ENCODE results near the gene OPN3.
A peak's percentile ranks its signal among the peaks of the same experiment; 100 is the strongest.

Gene OPN3

DNA sequence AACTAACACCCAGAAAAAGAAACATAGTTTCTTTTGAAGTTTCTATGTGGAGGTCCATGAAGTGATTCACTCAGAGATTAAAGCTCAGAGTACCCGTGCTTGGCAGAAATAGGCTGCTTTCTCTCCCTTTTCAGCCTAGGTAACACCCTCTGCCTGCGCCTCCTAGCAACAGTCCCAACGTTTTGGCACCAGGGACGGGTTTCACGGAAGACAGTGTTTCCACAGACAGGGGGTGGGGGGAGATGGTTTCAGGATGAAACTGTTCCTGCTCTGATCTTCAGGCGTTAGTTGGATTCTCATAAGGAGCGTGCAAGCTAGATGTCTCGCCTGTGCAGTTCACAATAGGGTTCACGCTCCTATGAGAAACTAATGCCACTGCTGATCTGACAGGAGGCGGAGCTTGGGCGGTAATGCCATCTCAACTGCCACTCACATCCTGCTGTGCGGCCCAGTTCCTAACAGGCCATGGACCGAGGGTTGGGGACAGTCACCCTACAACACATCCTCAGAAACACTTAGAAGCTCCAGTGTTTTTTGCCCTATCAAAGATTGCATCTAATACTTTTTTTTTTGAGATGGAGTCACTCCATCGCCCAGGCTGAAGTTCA is 53.2 kb downstream of the OPN3 start:
- DNase-seq: no peak

DNA sequence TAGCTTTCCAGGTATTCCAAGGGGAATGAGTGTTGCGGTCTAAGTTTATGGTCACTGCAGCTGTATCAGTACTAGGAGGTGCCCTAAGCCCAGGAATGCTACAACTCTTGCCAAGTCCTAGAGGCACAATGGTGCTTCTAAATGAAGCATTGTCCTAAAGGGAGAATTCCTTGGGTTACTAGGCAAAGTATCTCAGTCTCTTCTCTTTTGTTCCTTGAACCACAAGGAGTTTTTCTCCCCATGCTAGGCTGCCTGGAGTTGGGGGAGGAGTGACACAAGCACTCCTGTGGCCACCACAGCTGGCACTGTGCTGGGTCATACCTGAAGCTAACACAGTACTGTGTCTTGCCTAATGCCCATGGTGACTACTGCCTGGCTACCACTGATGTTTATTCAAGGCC is 57.2 kb downstream of the OPN3 start:
- no peak for DNase-seq

DNA sequence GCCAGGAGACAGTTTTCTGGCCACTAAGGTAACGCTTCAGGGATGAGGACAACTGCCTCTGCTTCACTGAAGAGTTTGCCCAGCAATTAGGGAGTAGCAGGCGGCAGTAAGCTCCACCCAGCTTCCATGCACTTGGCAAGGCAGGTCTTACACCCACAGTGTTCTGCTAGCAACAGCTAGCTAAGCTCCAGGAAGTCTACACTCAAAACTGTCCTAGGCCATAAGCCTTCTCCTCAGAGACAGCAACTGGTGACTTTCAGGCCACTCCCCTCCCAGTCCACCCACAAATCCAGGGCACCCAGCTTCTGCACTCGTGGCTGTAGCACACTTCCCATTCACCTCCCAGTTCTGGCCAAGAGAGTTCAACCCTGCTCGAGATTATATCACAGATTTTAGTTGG is 60.7 kb downstream of the OPN3 start:
- DNase-seq: no peak

DNA sequence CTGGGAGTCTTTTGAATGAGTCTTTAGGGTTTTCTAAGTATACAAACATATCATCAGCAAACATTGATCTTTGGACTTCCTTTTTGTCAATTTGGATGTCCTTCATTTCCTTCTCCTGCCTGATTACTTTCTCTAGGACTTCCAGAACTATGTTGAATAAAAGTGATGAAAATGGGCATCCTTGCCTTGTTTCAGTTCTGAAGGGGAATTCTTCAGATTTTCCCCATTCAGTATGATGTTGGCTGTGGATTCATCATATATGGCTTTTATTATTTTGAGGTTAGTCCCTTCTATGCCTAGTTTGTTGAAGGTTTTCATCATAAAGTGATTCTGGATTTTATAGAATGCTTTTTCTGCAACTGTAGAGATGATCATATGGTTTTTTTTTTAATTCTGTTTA is 66.0 kb downstream of the OPN3 start:
- no peak for DNase-seq

DNA sequence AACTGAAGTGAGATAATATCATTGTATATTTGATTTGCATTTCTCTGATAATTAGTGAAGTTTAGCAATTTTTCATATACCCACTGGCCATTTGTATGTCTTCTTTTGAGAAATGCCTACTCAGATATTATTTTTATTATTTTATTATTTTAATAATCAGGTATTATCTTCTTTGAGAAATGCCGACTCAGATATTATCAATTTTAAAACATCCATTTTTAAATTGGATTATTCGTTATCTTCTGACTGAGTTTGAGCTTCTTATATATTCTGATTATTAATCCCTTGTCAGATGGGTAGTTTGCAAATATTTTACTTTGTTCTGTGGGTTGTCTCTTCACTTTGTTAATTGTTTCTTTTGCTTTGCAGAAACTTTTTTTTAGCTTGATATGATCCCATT is 70.3 kb downstream of the OPN3 start:
- no peak for DNase-seq

DNA sequence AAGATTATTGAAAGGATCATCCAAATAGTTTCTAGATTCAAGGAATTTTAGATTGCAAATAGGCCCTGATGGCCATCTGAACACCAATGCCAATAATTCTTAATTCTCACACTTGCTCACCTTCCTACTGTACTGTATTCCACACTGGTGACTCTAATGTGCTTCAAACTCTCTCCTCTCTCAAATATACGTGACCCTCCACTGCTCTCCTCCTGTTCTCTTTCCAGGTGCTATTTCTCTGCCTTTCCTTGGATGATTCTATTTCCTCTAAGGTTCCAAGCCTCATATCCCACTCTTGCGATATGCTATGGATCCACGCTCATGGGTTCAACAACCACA is 79.4 kb downstream of the OPN3 start:
- DNase-seq: no peak

DNA sequence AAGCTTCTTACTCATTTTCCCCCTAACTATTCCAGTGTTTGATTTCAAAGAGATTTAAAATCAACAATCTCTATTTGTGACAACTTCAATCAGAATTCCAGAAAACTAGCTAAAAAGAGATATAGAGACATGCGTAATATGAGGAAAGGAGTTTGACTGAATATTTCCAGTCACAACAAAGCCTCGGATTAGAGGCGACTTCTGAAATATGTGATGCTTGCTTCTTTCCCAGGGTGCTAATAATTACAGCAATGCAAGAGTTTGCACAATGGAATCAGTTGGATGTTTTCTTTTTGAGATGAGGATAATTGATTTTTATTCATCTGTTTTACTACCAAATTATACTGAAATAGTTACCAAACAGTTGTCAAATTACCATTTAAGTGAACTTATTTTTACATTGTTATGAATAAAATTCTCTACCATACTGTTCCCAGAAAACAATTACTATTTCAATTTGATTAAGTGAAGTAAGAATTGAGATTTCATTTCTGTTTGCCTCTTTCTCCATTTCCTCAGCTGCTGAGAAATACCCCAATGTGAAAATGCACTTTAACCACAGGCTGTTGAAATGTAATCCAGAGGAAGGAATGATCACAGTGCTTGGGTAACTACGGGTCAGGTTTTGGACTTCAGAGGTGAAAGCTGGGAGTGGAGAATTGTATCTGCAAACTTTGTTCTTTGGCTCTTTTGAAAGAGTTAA is 79.9 kb downstream of the OPN3 start:
- DNase-seq: no peak

DNA sequence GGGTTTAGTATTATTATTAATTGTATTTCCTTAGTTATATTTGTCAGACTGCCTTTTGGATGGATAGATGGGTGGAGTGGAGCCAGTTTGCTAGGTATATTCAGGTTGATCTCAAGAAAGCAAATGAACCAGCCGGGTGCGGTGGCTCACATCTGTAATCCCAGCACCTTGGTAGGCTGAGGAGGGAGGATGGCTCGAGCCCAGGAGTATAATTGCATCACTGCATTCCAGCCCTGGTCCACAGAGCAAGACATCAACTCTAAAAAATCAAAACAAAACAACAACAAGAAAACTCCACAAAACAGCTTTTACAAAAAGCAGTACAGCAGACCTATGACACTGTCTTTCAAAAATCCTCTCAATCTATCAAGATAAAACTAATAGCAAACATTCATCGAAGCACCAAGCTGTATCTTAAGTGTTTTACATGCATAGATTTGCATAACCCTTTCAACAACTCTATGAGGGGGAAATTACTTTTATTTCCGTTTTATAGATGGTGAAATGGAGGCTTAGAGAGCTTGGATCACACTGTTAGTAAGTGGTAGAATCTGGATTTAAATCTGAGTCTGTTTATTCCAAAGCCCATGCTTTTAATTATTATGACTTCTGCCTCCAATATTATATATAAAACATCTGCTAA is 82.5 kb downstream of the OPN3 start:
- DNase-seq: no peak

DNA sequence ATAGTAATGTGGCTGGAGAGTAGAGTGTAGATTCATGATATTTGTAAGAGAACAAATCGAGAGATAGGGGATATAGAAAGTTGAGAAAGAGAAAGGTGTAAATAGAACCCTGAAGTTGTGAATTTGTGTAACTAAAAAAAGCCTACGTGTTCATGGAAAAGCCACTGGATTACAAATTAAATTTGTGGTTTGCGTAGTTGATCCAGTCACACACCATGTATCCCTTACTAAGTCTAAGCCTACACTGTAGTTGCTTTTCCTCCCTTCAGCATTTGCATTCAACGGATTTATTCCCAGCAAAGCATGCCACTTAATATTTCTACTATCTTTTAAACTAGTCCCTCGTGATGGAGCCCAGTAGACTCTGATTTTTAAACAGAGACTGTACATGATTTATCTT is 83.1 kb downstream of the OPN3 start:
- DNase-seq: no peak

DNA sequence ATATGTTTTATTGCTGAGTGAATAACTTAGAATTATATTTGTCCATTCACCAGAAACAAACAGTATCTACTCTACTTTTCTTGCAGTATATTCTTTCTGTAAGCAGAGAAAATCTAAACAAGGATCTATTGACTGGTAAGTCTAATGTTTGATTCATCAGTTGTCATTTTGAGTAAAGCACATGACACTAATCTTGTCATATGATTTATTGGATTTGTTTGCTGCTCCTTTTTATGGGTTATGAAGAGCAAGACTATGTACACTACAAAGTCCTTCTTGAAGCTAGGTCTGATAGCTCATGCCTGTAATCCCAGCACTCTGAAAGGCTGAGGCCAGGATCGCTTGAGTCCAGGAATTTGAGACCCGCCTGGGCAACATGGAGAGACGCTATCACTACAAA is 84.6 kb downstream of the OPN3 start:
- no peak for DNase-seq

DNA sequence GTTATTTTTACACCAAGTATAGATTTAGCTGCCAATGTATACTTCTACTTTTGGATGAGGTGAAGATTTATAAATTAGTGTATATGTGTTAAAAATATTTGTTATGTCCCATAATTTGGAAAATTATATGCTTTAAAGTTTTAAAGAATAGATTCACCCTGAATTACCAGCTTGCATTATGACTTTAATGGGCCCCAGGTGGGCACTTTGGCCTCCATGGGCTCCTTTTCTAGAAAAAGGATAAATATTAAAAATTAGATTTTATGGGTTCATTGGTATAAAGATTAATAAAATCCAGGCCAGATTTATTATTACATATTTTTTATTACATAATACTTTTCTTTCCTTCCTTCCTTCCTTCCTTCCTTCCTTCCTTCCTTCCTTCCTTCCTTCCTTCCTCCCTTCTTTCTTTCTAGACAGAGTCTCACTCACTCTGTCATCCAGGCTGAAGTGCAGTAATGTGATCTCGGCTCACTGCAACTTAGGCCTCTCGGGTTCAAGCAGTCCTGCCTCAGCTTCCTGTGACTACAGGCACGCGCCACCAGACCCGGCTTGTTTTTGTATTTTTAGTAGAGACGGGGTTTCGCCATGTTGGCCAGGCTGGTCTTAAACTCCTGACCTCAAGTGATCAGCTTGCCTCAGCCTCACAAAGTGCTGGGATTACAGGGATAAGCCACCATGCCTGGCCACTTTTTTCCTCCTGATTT is 86.1 kb downstream of the OPN3 start:
- no peak for DNase-seq

DNA sequence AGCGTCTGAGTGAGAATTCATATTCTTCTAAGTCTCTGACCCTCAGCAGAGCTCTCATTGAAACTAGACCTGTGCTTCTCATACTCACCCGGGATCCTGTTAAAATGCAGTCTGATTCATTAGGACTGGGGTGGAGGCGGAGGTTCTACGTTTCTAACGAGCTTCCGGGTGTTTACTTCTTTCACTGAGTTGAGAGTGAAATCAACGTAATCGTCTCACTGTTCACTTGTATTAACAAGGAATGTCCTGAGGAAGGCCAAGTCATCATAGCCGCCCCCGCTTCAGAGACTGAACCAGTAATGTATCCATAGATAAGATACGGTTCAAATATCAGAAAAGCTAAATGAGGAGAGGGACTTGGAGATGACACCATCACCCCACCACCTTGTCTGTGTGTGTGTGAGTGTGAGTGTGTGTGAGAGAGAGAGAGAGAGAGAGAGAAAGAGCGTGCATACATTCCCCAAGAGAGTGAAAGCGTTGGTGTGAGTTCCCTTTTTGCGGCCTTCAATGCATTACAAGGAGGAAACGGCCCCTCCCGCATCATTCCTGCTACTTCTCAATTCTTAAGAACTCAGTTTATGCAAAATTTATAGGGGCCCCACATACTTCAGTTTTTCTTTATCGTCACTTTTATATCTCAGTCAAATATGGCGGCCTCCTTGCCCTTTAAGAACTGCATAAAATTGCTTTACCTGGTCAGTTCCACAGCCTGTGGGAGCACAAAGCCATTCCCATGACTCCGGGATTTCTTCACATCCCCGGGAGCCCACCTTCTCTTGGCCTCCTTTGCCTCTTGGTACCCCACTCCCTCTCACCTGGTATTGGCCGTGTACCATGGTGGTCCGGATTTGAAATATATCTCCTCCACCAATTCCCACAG is 88.2 kb downstream of the OPN3 start:
- DNase-seq: peak; percentile 60

DNA sequence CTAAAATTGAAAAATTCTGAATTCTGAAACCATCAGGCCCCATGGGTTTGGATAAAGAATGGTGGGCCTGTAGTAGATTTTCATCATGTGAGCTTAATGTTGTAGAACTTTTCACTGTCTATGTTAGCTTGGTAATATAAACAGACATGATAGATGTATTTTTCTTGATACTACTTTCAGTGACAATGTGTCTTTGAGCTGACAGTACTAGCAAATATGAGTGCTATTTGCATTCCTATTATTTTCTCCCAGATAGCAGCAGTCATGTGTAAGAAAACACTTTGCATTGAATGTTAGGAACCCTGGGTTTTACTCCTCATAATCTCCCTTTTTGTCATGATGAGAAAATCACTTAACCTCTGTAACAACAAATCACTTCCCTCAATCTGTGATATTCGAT is 89.9 kb downstream of the OPN3 start:
- no peak for DNase-seq

DNA sequence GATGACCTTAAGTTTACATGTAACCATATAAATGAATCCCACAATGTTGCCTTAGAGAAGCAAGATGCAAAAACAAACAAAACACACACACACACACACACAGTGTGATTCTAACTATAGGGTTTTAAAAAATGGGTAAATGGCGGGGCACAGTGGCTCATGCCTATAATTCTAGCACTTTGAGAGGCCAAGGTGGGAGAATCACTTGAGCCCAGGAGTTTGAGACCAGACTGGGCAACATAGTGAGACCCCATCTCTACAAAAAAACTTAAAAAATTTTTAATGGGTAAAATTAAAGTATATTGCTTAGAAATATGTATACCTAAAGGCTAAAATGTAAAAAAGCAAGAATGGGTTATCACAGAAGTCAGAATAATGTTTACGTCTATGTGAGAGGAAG is 92.2 kb downstream of the OPN3 start:
- no peak for DNase-seq

All from activated CD8-positive, alpha-beta memory T cell treated with anti-CD3 and anti-CD28 coated beads for 24 hours (primary cell).